GM21576 (cell line): Measurements from ENCODE around the gene PDLIM4.

Experiments
- ATAC-seq: cut with Tn5 transposase; IDR thresholded peaks from one replicate; pipeline ENCODE4 v1.9.1; 2021; ENCODE audit warnings: mild to moderate bottlenecking, moderate library complexity; ENCODE audit not compliant: unreplicated experiment

The PDLIM4 gene

DNA sequence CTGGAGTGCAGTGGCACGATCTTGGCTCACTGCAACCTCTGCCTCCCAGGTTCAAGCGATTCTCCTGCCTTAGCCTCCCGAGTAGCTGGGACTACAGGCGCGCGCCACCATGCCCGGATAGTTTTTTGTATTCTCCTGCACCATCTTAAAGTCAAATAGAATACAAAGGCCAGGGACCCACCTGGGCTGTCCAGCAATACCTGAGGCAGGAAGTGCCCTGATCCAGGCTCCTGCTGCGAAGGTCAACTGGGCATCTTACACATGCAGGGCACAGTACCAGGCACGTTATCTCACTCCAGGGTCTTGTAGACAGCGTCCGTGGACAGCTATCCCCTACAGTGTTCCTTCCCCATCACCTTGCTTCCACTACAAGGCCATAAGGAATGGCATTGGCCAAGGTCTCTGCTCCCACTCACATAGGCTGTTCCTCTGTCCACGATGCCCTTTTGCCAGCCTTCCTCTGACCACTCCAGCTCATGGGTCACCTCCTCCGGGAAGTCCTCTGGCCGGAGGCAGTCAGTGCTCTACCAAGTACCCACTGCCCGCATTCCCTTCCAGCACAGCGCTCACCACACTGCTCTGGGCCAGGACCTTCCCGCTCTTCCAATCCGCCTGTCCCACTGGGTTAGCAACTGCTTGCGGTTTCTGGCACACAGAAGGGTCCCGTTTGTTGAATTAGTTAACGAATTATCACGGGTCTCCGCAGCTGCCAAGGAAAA, 30.8 kb upstream of the PDLIM4 start:
- no peak for ATAC-seq

DNA sequence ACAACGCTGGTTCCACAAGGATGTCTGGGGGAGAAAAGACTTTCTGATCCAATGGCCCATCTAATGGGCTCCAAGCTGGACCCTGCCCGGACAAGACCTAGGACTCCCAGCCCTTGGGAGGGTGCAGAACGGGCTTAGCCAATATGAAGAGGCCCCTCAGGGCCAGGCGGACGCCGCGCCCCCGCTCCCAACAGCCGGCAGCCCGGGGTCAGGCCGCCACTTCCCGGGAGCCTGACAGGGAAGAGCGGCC, 30.3 kb upstream of the PDLIM4 start:
- no peak for ATAC-seq

DNA sequence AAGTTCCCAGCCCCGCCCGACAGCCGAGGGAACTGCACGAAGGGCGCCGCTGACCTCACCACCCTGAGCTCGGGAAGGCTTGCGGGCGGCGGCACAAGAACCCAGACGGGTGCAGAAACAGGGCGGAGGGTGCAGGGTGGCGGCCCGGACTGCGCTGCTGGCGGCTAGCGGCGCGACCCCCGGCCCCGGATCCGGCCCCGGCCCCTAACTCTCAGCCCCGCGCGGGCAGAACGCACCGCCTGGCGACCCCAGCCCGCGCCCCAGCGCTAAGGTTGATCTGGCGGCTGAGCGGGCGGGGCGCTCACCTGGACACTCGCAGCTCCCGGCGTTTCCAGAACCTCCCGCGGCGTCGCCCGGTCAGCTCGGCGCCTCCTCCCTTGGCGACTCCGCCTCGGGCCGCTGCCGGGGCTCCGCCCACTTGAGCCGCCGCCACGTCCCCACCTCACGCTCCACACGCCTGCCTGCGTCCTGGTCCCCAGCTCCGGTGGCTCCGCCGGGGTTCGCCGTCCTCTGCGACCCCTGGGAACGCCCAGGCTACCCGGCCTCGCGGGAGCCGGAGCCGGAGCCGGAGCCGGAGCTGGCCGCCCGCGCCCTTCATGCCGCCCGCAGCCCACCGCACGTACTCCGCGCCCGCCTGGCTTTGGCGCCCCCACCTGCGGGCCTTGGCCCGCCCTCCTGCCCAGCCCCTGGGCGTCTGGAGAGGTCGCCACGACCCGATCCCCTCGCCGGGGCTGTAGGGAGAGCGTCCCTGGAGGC, 29.8 kb upstream of the PDLIM4 start, which contains the start of gene P4HA2:
Gene P4HA2, minus strand, starts transcription at position 369 of the 756 bp plus-strand sequence. CDS start 9,227 bp downstream, outside the sequence.
- peak; percentile 83 for ATAC-seq

DNA sequence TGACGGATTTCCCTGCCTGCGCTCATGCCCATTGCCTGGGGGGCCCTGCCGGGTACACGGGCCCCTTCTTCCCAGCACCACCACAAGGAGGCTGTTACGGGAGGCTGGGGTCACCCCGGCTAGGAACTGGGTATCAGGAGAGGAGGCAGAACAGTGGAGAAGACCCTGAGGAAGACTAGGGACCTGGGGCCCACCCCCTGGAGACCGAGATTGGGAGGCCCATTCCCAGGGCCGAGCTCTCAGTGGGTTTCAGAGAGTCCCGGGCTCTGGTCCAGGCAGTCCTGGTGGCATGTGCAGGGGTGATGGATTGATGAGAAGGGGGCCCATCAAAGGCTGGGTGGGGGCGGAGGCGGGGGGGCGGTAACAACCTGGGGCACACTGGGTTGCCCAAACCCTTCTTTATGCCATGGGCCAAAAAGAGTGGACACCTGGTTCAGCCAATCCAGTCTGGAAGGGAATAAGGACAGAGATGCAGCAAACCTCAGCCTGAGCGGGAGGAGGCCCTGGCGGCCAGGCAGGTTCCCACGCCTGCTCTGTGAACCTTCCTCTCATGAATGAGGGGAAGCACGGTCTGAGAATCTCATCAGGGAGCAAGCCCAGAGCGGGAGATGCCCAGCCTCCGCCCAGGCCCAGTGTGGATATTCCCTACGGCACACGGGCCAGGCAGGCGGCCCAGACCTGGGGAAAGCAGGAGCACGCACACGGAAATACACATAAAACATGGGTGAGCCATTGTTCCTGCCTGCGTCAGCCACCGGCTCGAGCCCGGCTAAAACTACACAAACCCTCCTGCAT, 29.1 kb upstream of the PDLIM4 start:
- ATAC-seq = no peak

DNA sequence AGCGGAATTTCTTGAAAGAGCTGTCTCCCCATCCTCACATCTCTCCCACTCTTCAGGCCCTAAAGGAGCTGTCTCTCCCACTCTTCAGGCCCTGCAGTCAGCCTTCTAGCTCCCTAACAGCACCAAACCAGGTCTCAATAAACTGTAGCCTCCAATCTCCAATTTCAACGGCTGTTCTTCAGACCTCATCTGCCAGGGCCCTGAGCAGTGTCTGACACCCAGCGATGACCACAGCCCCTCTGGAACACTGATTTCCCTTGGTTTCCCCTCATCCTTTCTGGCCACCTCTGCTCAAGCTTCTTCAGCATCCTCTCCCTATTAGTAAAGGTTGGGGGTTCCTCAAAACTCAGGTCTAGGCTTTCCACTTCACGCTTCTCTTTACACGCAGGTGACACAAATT, 28.3 kb upstream of the PDLIM4 start:
- ATAC-seq = no peak

DNA sequence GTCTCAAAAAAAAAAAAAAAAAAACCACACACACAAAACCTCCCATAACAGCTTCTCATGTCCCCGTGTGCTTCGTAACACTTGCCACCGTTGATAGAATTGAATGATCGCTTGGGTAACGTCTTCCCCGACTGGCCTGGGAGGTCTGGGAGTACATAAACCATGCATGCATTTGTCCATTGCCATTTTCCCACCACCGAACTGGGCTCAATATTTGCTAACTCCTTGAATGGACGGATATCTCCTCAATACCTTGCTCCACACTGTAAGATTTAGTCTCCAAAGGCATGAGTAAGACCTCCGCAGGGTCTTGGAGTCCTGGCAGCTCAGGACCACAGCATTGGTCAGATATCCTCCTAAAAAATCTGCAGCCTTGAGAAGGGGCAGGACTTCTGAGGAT, 26.6 kb upstream of the PDLIM4 start:
- no peak for ATAC-seq

DNA sequence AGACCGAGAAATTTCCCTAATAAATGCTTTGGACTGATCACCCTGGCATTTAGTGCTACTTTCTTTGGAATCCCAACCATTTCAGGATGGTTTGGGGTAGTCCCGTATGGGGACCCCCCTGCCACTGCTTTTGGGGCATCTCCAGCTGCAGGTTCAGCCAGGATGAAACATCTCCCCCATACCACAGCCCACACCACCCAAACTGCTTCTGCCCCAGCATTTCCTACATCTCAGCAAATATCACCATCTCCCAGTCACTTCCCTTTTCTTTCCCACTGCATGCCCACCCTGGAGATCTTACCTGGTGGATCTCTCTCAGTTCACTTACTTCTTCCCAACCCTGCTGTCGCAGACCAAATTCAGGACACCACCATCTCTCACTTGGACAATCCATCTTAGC, 25.0 kb upstream of the PDLIM4 start:
- ATAC-seq = no peak

DNA sequence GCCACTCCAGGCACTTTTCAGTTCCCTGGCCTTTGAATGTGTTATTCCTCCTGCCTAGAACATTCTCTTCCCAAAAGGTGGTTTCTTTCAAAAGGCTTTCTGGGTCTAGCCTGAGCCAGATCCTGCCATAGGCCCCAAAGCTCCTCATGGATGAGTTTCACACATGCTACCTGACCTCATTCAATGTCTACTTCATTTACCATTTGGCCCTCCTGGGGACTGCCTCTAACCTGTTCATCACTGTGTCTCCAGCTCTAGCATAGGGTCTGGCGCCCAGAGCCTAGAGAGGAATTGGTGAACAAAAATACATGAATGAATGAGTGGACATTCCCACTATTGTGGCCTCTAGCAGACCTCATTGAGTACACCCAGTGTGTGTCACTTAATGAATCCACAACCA, 24.4 kb upstream of the PDLIM4 start:
- ATAC-seq = no peak

DNA sequence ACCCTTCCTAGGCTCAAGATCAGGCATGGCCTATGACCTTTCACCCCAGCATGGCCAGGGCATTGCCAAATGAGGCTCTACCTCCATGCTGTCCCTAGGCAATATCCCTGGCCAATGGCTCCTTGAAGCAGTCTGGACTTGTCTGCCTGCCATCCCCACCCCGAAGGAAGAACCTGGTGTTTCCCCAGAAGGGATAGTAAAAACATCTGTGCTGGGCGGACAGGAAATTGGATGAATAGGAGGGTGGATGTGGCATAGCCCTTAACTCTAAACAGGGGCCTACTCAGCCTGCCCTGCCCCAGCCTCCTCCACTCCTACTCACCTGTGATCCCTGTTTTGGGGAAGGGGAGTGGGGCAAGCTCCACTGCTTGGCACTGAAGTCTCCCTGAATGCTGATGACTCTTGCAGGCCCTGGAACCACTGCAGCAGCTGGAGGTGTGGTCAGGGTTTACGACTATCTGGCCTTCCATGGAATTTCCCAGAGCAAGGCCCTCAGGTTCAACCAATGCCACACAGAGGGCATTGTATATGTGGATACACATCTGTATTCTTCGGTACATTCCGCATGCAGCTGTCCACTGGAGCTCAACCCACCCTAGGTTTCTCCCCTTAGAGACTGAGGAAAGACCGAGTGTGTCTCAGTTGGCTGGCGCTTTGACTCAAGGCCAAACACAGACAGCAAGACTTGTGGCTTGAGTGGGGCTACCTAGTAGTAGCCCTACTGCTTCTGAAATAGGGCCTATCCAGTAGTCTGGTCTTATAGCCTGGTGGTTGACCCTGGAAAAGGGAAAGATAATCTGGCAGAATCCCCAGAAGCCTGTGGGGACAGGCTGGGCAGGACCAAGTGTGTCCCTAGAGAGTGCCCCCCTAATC, 23.4 kb upstream of the PDLIM4 start:
- no peak for ATAC-seq

DNA sequence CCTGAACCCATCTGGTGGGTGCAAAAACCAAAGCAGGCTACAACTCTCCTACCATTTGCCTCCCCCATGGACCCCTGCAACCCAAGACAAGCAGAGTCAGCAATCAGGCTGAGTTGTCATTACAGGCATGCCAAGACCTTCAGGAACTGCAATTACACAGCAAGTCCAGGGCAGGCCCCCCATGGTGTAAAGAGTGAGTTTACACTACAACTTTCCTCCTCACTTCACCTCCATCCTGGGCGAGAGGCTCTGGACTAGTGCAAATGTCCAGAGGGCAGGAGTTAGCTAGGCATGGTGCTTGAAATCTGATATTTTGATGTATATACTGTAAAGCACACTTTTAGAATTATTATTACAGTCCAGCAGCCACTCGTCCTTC, 22.8 kb upstream of the PDLIM4 start:
- ATAC-seq = no peak

DNA sequence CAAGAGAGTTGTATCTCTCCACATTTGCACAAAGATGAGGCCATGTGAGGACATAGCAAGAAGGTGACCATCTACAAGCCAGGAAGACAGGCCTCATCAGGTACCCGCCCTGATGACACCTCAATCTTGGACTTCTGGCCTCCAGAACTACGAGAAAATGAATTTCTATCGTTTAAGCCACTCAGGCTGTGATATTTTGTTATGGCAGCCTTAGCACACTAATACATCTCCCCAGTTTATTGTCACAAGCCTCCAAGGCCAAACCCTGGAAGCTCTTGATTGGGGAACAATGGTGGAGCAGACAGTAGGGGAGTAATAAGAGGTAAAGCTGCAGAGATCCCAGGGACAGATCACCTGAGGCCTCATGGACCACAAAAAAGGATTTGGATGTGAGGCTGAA, 22.2 kb upstream of the PDLIM4 start:
- ATAC-seq = no peak

DNA sequence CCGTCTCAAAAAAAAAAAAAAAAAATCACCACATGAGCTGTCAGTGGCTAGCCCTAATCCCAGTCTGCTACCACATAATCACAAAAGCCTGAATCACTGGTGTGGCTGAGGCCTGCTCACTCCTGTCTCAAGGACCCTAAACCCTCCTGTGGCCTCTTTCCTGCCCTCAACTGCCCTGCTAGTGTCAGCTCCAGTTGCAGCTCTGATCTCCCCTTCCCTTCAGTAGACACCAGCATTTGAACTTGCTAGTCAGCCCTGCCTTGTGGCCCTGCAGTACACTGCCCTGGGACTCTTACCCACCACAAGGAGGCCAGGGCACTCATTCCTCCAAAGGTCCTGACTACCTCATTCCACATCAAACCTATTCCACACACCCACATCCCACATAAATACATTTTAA, 20.4 kb upstream of the PDLIM4 start:
- no peak for ATAC-seq

DNA sequence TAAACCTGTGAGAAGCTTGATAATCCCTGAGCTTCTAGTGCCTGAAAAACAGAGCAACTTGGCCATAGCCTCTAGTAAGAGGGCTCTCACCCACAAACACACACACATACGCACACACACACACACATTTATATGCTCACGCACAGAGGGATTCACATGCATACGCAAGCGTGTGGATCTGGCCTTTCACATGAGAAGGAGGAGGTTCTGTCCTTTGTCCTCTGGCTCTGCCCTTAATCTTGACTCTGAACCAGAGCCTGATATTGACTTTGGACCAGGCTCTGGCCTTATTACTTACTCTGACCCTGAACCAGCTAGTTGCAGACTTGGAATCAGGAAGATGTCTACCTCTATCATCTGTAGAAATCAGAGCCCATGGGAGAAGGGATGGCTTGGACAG, 19.8 kb upstream of the PDLIM4 start:
- ATAC-seq = no peak

DNA sequence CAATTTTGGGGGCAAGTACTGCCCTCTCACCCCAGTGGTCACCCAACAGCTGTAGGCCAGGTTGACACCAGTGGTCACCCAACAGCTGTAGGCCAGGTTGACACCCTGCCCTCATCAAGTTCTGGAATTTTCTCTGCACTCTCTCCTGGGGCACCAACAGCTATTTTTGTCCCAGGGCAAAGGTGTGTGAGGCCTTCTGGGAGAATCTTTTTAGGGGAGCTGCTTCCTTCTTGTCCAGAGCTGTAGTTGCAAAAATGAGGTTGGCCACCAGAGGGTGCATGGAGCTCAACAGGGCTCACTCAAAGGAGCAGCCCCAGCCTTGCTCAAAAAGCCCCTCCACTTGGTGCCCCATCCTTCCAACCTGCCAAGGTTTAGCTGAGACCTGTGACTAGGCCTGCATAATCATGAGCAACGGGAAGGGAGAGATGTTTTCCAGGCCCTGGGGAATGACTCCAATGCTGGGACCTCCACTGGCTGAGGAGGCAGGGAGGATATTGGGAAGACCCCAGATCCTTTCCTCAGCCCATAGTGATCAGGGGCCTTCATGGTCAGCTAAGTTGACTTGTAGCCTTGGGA, 19.2 kb upstream of the PDLIM4 start:
- peak; percentile 80 for ATAC-seq

DNA sequence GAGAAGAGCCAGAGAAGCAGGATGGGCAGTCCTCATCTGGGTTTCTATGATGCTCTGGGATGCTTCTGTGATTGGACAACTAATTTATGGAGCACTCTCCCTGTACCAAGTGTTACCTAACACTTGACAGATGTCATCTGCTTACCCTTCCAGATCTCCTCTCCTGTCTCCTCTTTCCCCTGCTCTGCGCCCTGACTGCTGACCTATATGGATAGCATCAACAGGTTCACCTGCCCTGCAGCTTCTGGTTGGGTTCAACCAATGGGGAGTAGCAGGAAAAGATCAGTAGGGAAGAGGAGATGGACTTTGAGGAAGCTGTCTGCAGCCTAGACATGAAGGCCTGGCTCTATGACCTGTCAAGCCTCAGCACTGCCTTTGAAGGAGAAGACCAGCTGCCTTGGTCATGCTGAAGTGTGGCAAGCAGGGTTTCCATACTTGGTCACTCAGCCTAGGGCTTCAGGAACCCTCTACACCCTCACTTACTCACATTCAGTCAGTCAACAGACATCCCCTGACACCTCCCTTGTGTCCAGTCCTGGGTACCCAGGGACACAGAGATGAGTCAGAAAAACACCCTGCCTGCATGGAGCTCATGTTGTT, 18.5 kb upstream of the PDLIM4 start:
- no peak for ATAC-seq

DNA sequence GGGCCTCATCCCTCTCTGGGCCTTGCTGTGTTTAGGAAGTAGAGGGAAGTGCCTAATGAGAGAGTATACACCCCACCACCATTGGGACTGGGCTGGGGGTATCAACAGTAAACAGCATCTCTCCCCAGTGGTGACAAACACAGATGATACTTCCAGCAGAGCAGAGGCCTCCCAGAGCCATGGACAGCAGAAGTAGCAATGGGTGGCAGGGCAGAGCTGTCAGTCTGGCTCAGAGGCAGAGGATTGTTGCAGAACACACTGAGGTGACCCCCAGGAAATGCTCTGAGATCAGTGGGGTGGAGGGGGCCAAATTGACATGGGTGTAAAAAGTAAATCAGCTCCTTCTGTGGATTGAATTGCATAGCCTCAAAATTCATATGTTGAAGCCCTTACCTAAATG, 17.7 kb upstream of the PDLIM4 start:
- no peak for ATAC-seq

DNA sequence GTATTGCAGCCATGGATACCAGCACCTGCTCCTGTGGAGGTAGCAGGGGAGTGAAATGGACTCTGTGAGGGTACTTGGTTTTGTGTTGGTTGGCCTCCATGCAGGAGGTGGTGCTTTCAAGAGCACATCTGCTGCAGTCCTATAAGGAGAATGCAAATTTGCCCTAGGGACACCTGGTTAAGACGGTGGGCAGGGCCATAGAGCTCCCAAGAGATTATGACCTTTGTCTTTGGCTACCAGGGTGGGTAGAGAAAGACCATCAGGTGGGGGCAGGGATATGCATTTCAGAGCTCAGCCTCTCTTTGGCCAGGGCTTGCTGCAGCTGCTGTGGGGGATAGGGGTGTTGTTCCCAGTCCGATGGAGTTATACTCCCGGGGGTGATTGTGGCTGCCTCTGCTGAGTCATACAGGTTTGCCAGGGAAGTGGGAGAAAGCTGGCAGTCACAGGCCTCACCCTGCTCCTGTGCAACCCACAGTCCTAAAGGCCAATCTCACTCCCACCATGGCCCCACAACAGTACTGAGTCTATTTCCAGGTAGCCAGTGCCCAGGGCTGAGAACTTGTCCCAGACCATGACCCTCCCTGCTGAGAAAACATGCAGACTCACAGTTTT, 14.0 kb upstream of the PDLIM4 start:
- no peak for ATAC-seq

DNA sequence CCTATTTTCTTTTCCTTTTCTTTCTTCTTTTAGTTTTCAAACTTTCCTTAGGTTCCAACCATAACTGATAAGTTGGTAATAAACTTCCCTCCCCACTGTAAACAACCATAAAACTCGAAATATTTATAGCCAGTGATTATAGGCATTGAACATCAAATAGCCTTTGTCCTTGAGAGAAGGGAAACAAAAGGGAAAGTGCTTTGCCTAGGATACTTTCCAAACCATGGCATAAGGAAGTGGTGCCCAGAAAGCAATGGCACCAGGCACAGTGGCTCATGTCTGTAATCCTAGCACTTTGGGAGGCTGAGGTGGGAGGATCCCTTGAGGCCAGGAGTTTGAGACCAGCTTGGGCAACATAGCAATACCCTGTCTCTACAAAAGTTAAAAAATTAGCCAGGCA, 11.9 kb upstream of the PDLIM4 start:
- no peak for ATAC-seq

DNA sequence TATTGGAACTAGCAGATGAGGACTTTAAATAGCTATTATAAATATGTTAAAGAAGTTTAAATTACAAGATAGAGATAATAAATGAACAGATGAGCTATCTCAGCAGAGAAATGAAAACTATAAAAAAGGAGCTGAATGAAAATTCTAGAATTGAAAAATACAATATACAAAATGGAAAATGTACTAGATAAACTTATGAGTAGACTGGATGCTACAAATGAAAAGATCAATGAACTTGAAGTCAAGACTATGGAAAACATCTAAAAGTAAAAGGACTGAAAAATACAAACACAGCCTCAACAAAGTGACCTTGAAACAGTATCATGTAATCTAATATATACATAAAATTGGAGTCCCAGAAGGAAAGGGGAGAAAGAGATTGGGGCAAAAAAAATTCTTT, 10.7 kb upstream of the PDLIM4 start:
- no peak for ATAC-seq

DNA sequence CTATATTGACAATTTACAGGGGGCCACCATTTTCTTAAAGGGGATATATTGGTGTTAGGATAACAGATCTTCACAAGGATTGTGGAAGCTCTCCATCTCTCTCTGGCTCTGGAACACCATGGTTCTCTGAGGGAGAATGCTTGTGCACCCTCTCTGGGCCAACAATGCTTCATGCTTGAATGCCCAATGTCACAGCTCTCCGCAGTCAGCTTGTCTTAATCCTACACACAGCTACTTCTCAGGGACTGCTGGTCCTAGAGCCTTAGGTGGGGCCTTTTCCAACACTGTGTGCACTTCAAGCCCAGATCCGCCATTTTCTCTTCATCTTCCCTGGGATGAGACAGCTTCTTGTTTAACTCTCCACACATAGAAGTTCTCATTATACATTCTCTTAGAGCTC, 6.9 kb upstream of the PDLIM4 start:
- ATAC-seq = no peak
